Spleen (tissue), 11 donors: ENCODE results near the gene MPZL2. TPM values are rescaled to one million over a fixed set of nuclear protein-coding genes. Genes with fewer than 3 reads are reported as not detected.

Experiments
- DNase-seq: peaks from one replicate; pipeline ENCODE4 v3.0.0-alpha.2; 2020
- H3K27ac ChIP-seq, 8 donors: fragments of 200-600 bp; sonication (generic) in 7 of 8; 1 replicate in 4 of 8; 2 replicates in 4 of 8; pipeline versions ENCODE4 v1.5.0 to v1.8.0; 2016 to 2021; ENCODE audit warnings: inconsistent platforms in 4 of 8, mild to moderate bottlenecking in 4 of 8, moderate library complexity in 1 of 8
- H3K27me3 ChIP-seq, 7 donors: fragments of 200-600 bp; sonication (generic) in 6 of 7; replicated peaks in 1 of 7; 1 replicate in 4 of 7; 2 replicates in 3 of 7; pipeline versions ENCODE4 v1.5.0 to v1.8.0; 2016 to 2021; ENCODE audit warnings: inconsistent platforms in 3 of 7, mild to moderate bottlenecking in 1 of 7
- H3K36me3 ChIP-seq, 6 donors: fragments of 200-600 bp; sonication (generic) in 5 of 6; 1 replicate in 4 of 6; 2 replicates in 2 of 6; pipeline versions ENCODE4 v1.5.0 to v1.8.0; 2016 to 2021; ENCODE audit warnings: inconsistent platforms in 2 of 6
- H3K4me1 ChIP-seq, 6 donors: fragments of 200-600 bp; sonication (generic) in 5 of 6; 1 replicate in 3 of 6; 2 replicates in 3 of 6; pipeline versions ENCODE4 v1.5.0 to v1.8.0; 2016 to 2021; ENCODE audit warnings: inconsistent platforms in 3 of 6
- H3K4me3 ChIP-seq, 8 donors: fragments of 200-600 bp; sonication (generic) in 7 of 8; 1 replicate in 4 of 8; 2 replicates in 4 of 8; pipeline versions ENCODE4 v1.5.0 to v1.8.0; 2016 to 2021; ENCODE audit warnings: inconsistent platforms in 4 of 8, mild to moderate bottlenecking in 4 of 8, moderate library complexity in 2 of 8
- H3K9me3 ChIP-seq, 8 donors: fragments of 200-600 bp; sonication (generic) in 7 of 8; 1 replicate in 4 of 8; 2 replicates in 4 of 8; pipeline versions ENCODE4 v1.5.0 to v1.8.0; 2016 to 2021; ENCODE audit warnings: inconsistent platforms in 4 of 8
- POLR2A ChIP-seq, 3 donors: fragments of 450-650 bp; IDR thresholded peaks; one replicate each; pipeline ENCODE4 v1.5.1; 2017; ENCODE audit warnings: antibody characterized with exemption in 3 of 3, mild to moderate bottlenecking in 1 of 3
- POLR2AphosphoS5 ChIP-seq, 3 donors: sonication (generic); formaldehyde crosslinking; IDR thresholded peaks; one replicate each; pipeline ENCODE4 v1.5.1; 2017; ENCODE audit warnings: antibody characterized with exemption in 3 of 3
- WGBS, 5 donors: extraction: QIAGEN DNeasy Blood & Tissue Kit in 3 of 5; methylation state at CpG; one replicate each; pipeline versions ENCODE4 v1.1.5 to v1.1.7; 2013 to 2018; 5-methylcytosine and 5-hydroxymethylcytosine counted together
- intact Hi-C: fragments of 100-400 bp; cut with DNase I; formaldehyde crosslinking; loops from one replicate; pipeline ENCODE4 v1.15.0; 2023; ENCODE audit warnings: low total_unique reads
- polyA plus RNA-seq, 3 donors: library from polyadenylated mRNA; stranded (reverse); fragments of 200-250 nt; gene quantifications; one replicate each; pipeline ENCODE4 v1.2.1, GENCODE V29; 2013
- total RNA-seq, 7 donors: library from RNA; depleted of rRNA in 3 of 7; stranded (reverse); fragments of >200 nt in 3 of 7; fragmentation: NEBNext Ultra II Directional in 4 of 7; extraction: Animal tissue kit (Norgen Biotek cat#: 25700) in 4 of 7; gene quantifications; one replicate each; pipeline versions ENCODE4 v1.1.0 to v1.2.1, GENCODE V29; 2016 to 2021
- TF ChIP-seq, protein P1 (sequence below), 11 experiments: fragments of 200-600 bp in 7 of 11; fragments of 450-650 bp in 4 of 11; sonication (generic) in 4 of 11; IDR thresholded peaks in 8 of 11; conservative IDR thresholded peaks in 3 of 11; 1 replicate in 7 of 11; 2 replicates in 4 of 11; pipeline versions ENCODE4 v1.4.0 to v1.8.0; 2016 to 2021; ENCODE audit warnings: antibody characterized with exemption in 11 of 11, inconsistent platforms in 4 of 11, mild to moderate bottlenecking in 1 of 11
- donor health status: healthy with polysubstance abuse.
- donor health status: DM: no; HTN: no; CAD: no; lungs with moderate emphysema.
- donor health status: DM: no; HTN: no; CAD: no.
- donor health status: Bipolar disorder and iron deficiency.
- donor health status: healthy.
- donor health status: DM: no; HTN: no; CAD: no.
- donor health status: DM: yes; HTN: yes; CAD: no.

MPZL2 gene
- total and polyA plus RNA-seq, 10 donors: 1.6 to 18.4 (median 8.7) TPM

DNA sequence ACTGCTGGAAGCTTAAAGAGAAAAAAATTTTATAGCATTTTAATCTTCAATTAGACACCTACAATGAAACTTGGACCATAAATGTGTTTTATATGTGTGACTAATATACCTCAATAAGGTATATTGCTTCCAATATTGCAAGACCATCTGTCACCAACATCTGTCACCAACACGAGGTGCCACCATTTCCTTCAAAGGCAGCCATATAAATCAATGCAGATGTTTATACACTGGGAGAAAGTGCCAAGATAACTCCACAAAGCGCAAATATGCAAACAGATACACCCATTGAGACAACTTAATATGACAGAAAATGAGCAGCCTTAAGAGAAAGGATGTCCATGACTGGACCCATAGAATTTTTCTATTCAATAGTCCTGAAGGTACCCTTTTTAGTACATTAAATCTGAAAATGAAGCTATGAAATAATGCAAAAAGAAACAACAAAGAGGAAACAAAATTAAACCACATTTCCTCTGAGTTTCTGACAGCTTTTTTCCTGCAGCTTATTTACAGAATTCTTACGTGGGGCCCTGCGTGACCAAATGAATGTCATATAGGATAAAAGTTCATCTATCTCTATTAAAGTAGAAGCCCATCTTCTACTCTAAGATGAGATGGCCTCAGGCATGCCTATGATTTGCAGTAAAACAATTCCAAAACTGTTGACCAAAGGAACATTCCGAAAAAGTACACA lies 24.4 kb downstream of the MPZL2 start:
- Histone ChIP-seq H3K36me3 (peaks cover 0 to 22% (median 2%) of the 10 kb centered on the region in 6 donors), H3K27ac (peak overlapping the region in 7 of 8 donors; percentile 76 to 96 (median 86)), H3K27me3 (no peaks in the 10 kb centered on the region), H3K4me3 (peak overlapping the region in 1 of 8 donors; percentile 31), H3K9me3 (no peaks in the 10 kb centered on the region), H3K4me1 (peaks cover 7 to 91% (median 43%) of the 10 kb centered on the region in 6 donors)
- WGBS, 5 donors: 34 to 65% (median 43%) methylated on average over 5 of the region's 5 CpGs
- TF ChIP-seq, protein P1, sequence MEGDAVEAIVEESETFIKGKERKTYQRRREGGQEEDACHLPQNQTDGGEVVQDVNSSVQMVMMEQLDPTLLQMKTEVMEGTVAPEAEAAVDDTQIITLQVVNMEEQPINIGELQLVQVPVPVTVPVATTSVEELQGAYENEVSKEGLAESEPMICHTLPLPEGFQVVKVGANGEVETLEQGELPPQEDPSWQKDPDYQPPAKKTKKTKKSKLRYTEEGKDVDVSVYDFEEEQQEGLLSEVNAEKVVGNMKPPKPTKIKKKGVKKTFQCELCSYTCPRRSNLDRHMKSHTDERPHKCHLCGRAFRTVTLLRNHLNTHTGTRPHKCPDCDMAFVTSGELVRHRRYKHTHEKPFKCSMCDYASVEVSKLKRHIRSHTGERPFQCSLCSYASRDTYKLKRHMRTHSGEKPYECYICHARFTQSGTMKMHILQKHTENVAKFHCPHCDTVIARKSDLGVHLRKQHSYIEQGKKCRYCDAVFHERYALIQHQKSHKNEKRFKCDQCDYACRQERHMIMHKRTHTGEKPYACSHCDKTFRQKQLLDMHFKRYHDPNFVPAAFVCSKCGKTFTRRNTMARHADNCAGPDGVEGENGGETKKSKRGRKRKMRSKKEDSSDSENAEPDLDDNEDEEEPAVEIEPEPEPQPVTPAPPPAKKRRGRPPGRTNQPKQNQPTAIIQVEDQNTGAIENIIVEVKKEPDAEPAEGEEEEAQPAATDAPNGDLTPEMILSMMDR (IDR thresholded peaks at IDR 0.05 in 8 of 11, conservative IDR thresholded peaks at IDR 0.05 in 3 of 11): no peak
- TF ChIP-seq POLR2A (IDR thresholded peaks at IDR 0.05) (no peak), POLR2AphosphoS5 (IDR thresholded peaks at IDR 0.05) (no peak)
- intact Hi-C loops: no loop called here
- DNase-seq: no peak

DNA sequence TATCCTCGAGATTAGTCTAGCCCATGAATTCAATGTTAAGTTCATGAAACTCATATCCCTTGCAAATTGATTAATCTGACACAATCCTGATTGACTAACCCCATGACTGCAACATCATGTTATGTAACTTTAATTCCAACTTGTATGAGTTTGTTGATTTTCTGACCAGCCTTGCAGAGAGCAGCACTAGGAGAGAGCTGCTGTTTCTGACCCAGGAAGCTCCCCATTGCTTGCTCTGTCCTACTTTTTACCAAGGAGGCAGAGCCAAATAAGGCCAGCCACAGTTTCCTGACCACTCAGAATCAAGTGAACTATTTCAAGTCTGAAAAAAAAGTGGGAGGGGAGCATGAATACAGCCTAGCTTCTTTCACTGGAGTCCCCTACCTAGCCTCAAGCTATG lies 25.2 kb downstream of the MPZL2 start:
- no peaks in the 10 kb centered on the region for H3K27me3 ChIP-seq
- peak overlapping the region in 1 of 8 donors; percentile 45 for H3K4me3 ChIP-seq
- H3K9me3 ChIP-seq: no peaks in the 10 kb centered on the region
- peaks cover 7 to 86% (median 41%) of the 10 kb centered on the region in 6 donors for H3K4me1 ChIP-seq
- 53 to 88% (median 64%) methylated on average over 1 of the region's 1 CpG for WGBS, 5 donors
- no peak for TF ChIP-seq POLR2AphosphoS5 (IDR thresholded peaks at IDR 0.05)
- TF ChIP-seq, protein P1 (IDR thresholded peaks at IDR 0.05 in 8 of 11, conservative IDR thresholded peaks at IDR 0.05 in 3 of 11): no peak
- TF ChIP-seq POLR2A (IDR thresholded peaks at IDR 0.05): no peak
- H3K36me3 ChIP-seq: peaks cover 0 to 29% (median 5%) of the 10 kb centered on the region in 6 donors
- no peak for DNase-seq
- intact Hi-C loops: no loop called here
- peak overlapping the region in 7 of 8 donors; percentile 76 to 96 (median 86) for H3K27ac ChIP-seq

DNA sequence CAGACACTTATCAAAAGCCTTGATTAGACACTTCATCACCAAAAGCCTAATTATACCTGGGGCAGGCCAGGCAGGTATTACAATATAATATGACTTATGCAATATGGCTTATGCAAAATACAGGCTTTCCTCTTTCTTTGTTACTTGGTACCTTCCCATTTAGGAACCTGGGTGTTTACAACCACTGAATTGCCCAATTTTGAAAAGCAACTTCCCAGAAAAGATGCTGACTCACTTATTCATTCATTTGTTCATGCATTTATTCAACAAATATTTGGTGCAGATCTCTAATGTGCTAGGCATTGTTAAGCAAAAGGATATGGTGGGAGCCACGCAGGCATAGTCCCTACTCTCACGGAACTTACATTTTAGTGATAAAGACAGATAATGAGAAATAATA lies 25.7 kb downstream of the MPZL2 start:
- Histone ChIP-seq H3K27me3 (no peaks in the 10 kb centered on the region), H3K9me3 (no peaks in the 10 kb centered on the region), H3K36me3 (peaks cover 0 to 34% (median 6%) of the 10 kb centered on the region in 6 donors), H3K4me3 (peak overlapping the region in 1 of 8 donors; percentile 45), H3K27ac (peak overlapping the region in 7 of 8 donors; percentile 76 to 96 (median 86)), H3K4me1 (peaks cover 7 to 86% (median 41%) of the 10 kb centered on the region in 6 donors)
- 65 to 94% (median 82%) methylated on average over 2 of the region's 2 CpGs for WGBS, 5 donors
- DNase-seq: no peak
- intact Hi-C loops: no loop called here
- TF ChIP-seq POLR2AphosphoS5 (IDR thresholded peaks at IDR 0.05) (no peak), POLR2A (IDR thresholded peaks at IDR 0.05) (no peak)
- TF ChIP-seq, protein P1 (IDR thresholded peaks at IDR 0.05 in 8 of 11, conservative IDR thresholded peaks at IDR 0.05 in 3 of 11): no peak

DNA sequence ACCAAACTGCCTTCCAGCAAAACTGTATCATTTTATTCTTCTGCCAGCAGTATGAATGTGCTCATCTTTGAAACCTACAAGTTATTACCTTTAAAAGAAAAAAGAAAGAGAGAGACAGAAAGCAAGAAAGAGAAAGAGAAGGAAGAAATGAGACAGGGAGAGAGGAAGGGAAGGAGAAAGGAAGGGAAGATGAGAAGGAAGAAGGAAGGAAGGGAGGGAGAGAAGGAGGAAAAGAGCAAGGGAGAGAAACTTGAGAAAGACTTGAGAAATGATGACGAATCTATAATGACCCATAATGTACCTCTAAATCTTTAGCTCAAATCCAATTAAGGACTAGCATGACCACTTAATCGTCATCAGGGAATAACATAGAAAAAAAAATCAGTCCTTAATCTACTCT lies 27.9 kb downstream of the MPZL2 start:
- peak overlapping the region in 2 of 8 donors; percentile 92 to 96 for H3K27ac ChIP-seq
- 69 to 86% (median 79%) methylated on average over 2 of the region's 2 CpGs for WGBS, 5 donors
- no peak overlapping the region for H3K4me3 ChIP-seq
- DNase-seq: no peak
- intact Hi-C loops: no loop called here
- peaks cover 4 to 80% (median 31%) of the 10 kb centered on the region in 6 donors for H3K4me1 ChIP-seq
- no peaks in the 10 kb centered on the region for H3K27me3 ChIP-seq
- peaks cover 0 to 53% (median 16%) of the 10 kb centered on the region in 6 donors for H3K36me3 ChIP-seq
- H3K9me3 ChIP-seq: no peaks in the 10 kb centered on the region
- TF ChIP-seq, protein P1 (IDR thresholded peaks at IDR 0.05 in 8 of 11, conservative IDR thresholded peaks at IDR 0.05 in 3 of 11): no peak
- no peak for TF ChIP-seq POLR2A (IDR thresholded peaks at IDR 0.05)
- no peak for TF ChIP-seq POLR2AphosphoS5 (IDR thresholded peaks at IDR 0.05)
